Ammon's horn (tissue), 1 donor: Measurements from ENCODE around the gene INVS.
A peak's percentile ranks its signal among the peaks of the same experiment; 100 is the strongest.
"Not testable (repeated sequence)": the region's sequence is repeated elsewhere in the genome, so short reads cannot be mapped to it uniquely, and the experiment has no call there.

Experiments
- DNase-seq: peaks from one replicate; pipeline ENCODE4 v3.0.0-alpha.2; 2016; ENCODE audit warnings: low spot score

INVS gene

GRCh38 chr9:100126423-100126822 is 27.4 kb downstream of the INVS start:
- DNase-seq, result no peak

GRCh38 chr9:100129772-100130171 is 30.7 kb downstream of the INVS start:
- DNase-seq, result no peak

GRCh38 chr9:100131216-100131615 is 32.2 kb downstream of the INVS start:
- DNase-seq, result no peak

GRCh38 chr9:100131875-100132430 is 32.9 kb downstream of the INVS start:
- no peak for DNase-seq

GRCh38 chr9:100134731-100135130 is 35.7 kb downstream of the INVS start:
- no peak for DNase-seq

GRCh38 chr9:100136799-100137198 is 37.8 kb downstream of the INVS start:
- not testable (repeated sequence) for DNase-seq

GRCh38 chr9:100140303-100140702 is 41.3 kb downstream of the INVS start:
- not testable (repeated sequence) for DNase-seq

- DNase-seq, result not testable (repeated sequence)
Measured at GRCh38 chr9:100141862-100142261, 42.8 kb downstream of the INVS start.

- DNase-seq, result not testable (repeated sequence)
Measured at GRCh38 chr9:100145167-100145934, 46.3 kb downstream of the INVS start.

- not testable (repeated sequence) for DNase-seq
Measured at GRCh38 chr9:100145976-100146375, 46.9 kb downstream of the INVS start.

- peak; percentile 3 for DNase-seq
Measured at GRCh38 chr9:100150214-100150613, 51.2 kb downstream of the INVS start.

GRCh38 chr9:100160021-100160420 is 61.0 kb downstream of the INVS start:
- no peak for DNase-seq

- no peak for DNase-seq
Measured at GRCh38 chr9:100167176-100167575, 68.1 kb downstream of the INVS start.

- no peak for DNase-seq
Measured at GRCh38 chr9:100167915-100168654, 69.0 kb downstream of the INVS start.

GRCh38 chr9:100170085-100170484 is 71.0 kb downstream of the INVS start:
- DNase-seq, result no peak

- DNase-seq, result no peak
Measured at GRCh38 chr9:100170556-100170955, 71.5 kb downstream of the INVS start.

- DNase-seq, result no peak
Measured at GRCh38 chr9:100186356-100186755, 87.3 kb downstream of the INVS start.

- DNase-seq, result no peak
Measured at GRCh38 chr9:100190339-100190738, 91.3 kb downstream of the INVS start.

- DNase-seq, result no peak
Measured at GRCh38 chr9:100191264-100191663, 92.2 kb downstream of the INVS start.

GRCh38 chr9:100193078-100193477 is 94.0 kb downstream of the INVS start:
- DNase-seq, result no peak

- DNase-seq, result no peak
Measured at GRCh38 chr9:100196215-100196614, 97.2 kb downstream of the INVS start.

- no peak for DNase-seq
Measured at GRCh38 chr9:100196828-100197227, 97.8 kb downstream of the INVS start.

GRCh38 chr9:100197553-100197952 is 98.5 kb downstream of the INVS start:
- no peak for DNase-seq
